ENCODE data around the gene ARHGAP33. TPM values are rescaled to one million over a fixed set of nuclear protein-coding genes. Genes with fewer than 3 reads are reported as not detected.

Gene ARHGAP33
- total RNA-seq, 1 experiment from 2014 or later, result 19.5 TPM

GRCh38 chr19:35757749-35758608, 17.4 kb upstream of the ARHGAP33 start, which contains the start of gene PROSER3:
PROSER3 (plus strand) TSS chr19:35758176; CDS start chr19:35758216, 40 bp downstream.
- Histone ChIP-seq H3K79me2 (ENCODE audit: insufficient read depth, low read length) (no peaks in the 10 kb centered on the region), H3K14ac (ENCODE audit: insufficient read depth, low read length) (peak within 1 kb of the TSS; percentile 70), H3T11ph (ENCODE audit: low read length) (no peak within 1 kb of the TSS), H3K23ac (ENCODE audit: insufficient read length, low read depth, low read length) (no peak within 1 kb of the TSS), H3K27ac (ENCODE audit: insufficient read length, low read depth, low read length) (no peak within 1 kb of the TSS), H3K23me2 (ENCODE audit: insufficient read length, low read depth, low read length, poor library complexity, severe bottlenecking) (peaks cover 15% of the 10 kb centered on the region), H2BK20ac (ENCODE audit: low read depth, low read length, poor library complexity, severe bottlenecking) (no peak within 1 kb of the TSS), H3K79me1 (ENCODE audit: insufficient read depth, low read depth, low read length, poor library complexity, severe bottlenecking) (no peaks in the 10 kb centered on the region), H4K5ac (ENCODE audit: insufficient read length, low read depth, low read length) (no peak within 1 kb of the TSS), H4K91ac (ENCODE audit: insufficient read length, low read depth, low read length) (no peak within 1 kb of the TSS), H3K9me3 (ENCODE audit: control insufficient read depth, low read depth, low read length) (no peaks in the 10 kb centered on the region), H3K18ac (ENCODE audit: insufficient read length, low read depth, low read length) (peak within 1 kb of the TSS; percentile 79), H4K8ac (replicated peaks; ENCODE audit: insufficient read length, low read depth, low read length) (no peak within 1 kb of the TSS), H3K9ac (ENCODE audit: extremely low read depth, insufficient read length, low read length) (peak within 1 kb of the TSS; percentile 71), H2BK15ac (ENCODE audit: low read depth, low read length) (no peak within 1 kb of the TSS), H2BK120ac (ENCODE audit: low read depth, low read length, poor library complexity, severe bottlenecking) (no peak within 1 kb of the TSS), H3K4me1 (ENCODE audit: insufficient read depth, low read length) (no peaks in the 10 kb centered on the region), H4K20me1 (ENCODE audit: control insufficient read depth, insufficient read depth, insufficient read length) (no peaks in the 10 kb centered on the region), H2BK5ac (ENCODE audit: insufficient read length, low read length) (no peak within 1 kb of the TSS), H3K27me3 (ENCODE audit: insufficient read depth, low read length) (no peaks in the 10 kb centered on the region), H3K56ac (ENCODE audit: insufficient read length, low read depth, low read length) (no peak within 1 kb of the TSS), H3K4ac (ENCODE audit: low read depth, low read length) (no peak within 1 kb of the TSS), H3K4me2 (ENCODE audit: insufficient read depth, insufficient read length, low read length) (peak within 1 kb of the TSS; percentile 47), H2BK12ac (ENCODE audit: insufficient read length, low read depth, low read length) (no peak within 1 kb of the TSS), H2AK5ac (ENCODE audit: insufficient read length, low read length) (no peak within 1 kb of the TSS), H2AFZ (ENCODE audit: low read length) (no peak within 1 kb of the TSS)
- Mint-ChIP-seq H3K9me3 (no peaks in the 10 kb centered on the region), H3K27ac (peak within 1 kb of the TSS; percentile 68 to 97 (median 95); a peak in 5 of 7 replicates), H3K27me3 (ENCODE audit: low read depth) (peaks cover 7% of the 10 kb centered on the region), H3K4me1 (peaks cover 12 to 23% of the 10 kb centered on the region in 2 experiments), H3K36me3 (ENCODE audit: insufficient read depth in 1 of 3, low read depth in 3 of 3) (peaks cover 6 to 29% (median 26%) of the 10 kb centered on the region in 3 experiments; a peak in 6 of 7 replicates), H3K4me3 (peak within 1 kb of the TSS; percentile 91 to 95)
- TF ChIP-seq CTCF (conservative IDR thresholded peaks at IDR 0.05), result no peak
- WGBS (ENCODE audit: extremely low coverage, insufficient read length, low lambda C conversion rate), result no CpG with 5 or more reads among the region's 53 CpGs
- DNase-seq, result peak; percentile 99

Data from H9 (cell line).